ENCODE measurements around the gene PCDHA2.
"Not testable (repeated sequence)": the region's sequence is repeated elsewhere in the genome, so short reads cannot be mapped to it uniquely, and the experiment has no call there.

PCDHA2 gene

DNA sequence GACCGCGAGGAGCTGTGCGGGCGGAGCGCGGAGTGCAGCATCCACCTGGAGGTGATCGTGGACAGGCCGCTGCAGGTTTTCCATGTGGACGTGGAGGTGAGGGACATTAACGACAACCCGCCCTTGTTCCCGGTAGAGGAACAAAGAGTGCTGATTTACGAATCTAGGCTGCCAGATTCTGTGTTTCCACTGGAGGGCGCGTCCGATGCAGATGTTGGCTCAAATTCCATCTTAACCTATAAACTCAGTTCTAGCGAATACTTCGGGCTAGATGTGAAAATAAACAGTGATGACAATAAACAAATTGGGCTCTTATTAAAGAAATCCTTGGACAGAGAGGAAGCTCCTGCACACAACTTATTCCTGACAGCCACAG lies 33.7 kb downstream of the PCDHA2 start:
- Histone ChIP-seq H3K4me3 (ENCODE audit: low read length) (peak overlapping the region; percentile 78), H3K9me3 (ENCODE audit: low read length) (peaks cover 33% of the 10 kb centered on the region), H2AFZ (ENCODE audit: low read depth, low read length) (peak overlapping the region; percentile 80), H3K4me1 (ENCODE audit: insufficient read depth, low read length) (peaks cover 4% of the 10 kb centered on the region), H3K27me3 (ENCODE audit: insufficient read depth, low read length) (no peaks in the 10 kb centered on the region), H3K36me3 (ENCODE audit: insufficient read depth, low read length) (peaks cover 33% of the 10 kb centered on the region)

GRCh38 chr5:140829511-140830501 lies 35.2 kb downstream of the PCDHA2 start:
- H3K4me3 ChIP-seq (ENCODE audit: low read length); H3K27me3 ChIP-seq (ENCODE audit: insufficient read depth, low read length); H3K4me1 ChIP-seq (ENCODE audit: insufficient read depth, low read length); H2AFZ ChIP-seq (ENCODE audit: low read depth, low read length): not testable (repeated sequence)
- Histone ChIP-seq H3K36me3 (ENCODE audit: insufficient read depth, low read length) (peaks cover 32% of the 10 kb centered on the region), H3K9me3 (ENCODE audit: low read length) (peaks cover 38% of the 10 kb centered on the region)

GRCh38 chr5:140833993-140834392 lies 39.3 kb downstream of the PCDHA2 start, which contains the start of gene PCDHA7:
Gene PCDHA7 (plus strand): TSS chr5:140834269. CDS start chr5:140834384, 115 bp downstream.
- H3K4me1 ChIP-seq (ENCODE audit: insufficient read depth, low read length), result peaks cover 4% of the 10 kb centered on the region
- H3K9me3 ChIP-seq (ENCODE audit: low read length), result peaks cover 60% of the 10 kb centered on the region
- no peaks in the 10 kb centered on the region for H3K27me3 ChIP-seq (ENCODE audit: insufficient read depth, low read length)
- H3K36me3 ChIP-seq (ENCODE audit: insufficient read depth, low read length), result peaks cover 52% of the 10 kb centered on the region
- no peak within 1 kb of the TSS for H2AFZ ChIP-seq (ENCODE audit: low read depth, low read length)
- no peak within 1 kb of the TSS for H3K4me3 ChIP-seq (ENCODE audit: low read length)

DNA sequence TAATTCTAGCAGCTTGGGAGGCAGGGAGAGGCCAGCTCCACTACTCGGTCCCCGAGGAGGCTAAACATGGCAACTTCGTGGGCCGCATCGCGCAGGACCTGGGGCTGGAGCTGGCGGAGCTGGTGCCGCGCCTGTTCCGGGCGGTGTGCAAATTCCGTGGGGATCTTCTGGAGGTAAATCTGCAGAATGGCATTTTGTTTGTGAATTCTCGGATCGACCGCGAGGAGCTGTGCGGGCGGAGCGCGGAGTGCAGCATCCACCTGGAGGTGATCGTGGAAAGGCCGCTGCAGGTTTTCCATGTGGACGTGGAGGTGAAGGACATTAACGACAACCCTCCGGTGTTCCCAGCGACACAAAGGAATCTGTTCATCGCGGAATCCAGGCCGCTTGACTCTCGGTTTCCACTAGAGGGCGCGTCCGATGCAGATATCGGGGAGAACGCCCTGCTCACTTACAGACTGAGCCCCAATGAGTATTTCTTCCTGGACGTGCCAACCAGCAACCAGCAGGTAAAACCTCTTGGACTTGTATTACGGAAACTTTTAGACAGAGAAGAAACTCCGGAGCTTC lies 39.9 kb downstream of the PCDHA2 start:
- not testable (repeated sequence) for H2AFZ ChIP-seq (ENCODE audit: low read depth, low read length); H3K4me3 ChIP-seq (ENCODE audit: low read length); H3K27me3 ChIP-seq (ENCODE audit: insufficient read depth, low read length); H3K4me1 ChIP-seq (ENCODE audit: insufficient read depth, low read length)
- H3K9me3 ChIP-seq (ENCODE audit: low read length), result peaks cover 56% of the 10 kb centered on the region
- peaks cover 52% of the 10 kb centered on the region for H3K36me3 ChIP-seq (ENCODE audit: insufficient read depth, low read length)

GRCh38 chr5:140835622-140836510 lies 41.2 kb downstream of the PCDHA2 start:
- Histone ChIP-seq H3K4me3 (ENCODE audit: low read length) (no peak overlapping the region), H3K4me1 (ENCODE audit: insufficient read depth, low read length) (peaks cover 4% of the 10 kb centered on the region), H3K27me3 (ENCODE audit: insufficient read depth, low read length) (no peaks in the 10 kb centered on the region), H2AFZ (ENCODE audit: low read depth, low read length) (no peak overlapping the region), H3K9me3 (ENCODE audit: low read length) (peaks cover 50% of the 10 kb centered on the region), H3K36me3 (ENCODE audit: insufficient read depth, low read length) (peaks cover 41% of the 10 kb centered on the region)

- no peaks in the 10 kb centered on the region for H3K4me1 ChIP-seq (ENCODE audit: insufficient read depth, low read length)
- no peaks in the 10 kb centered on the region for H3K27me3 ChIP-seq (ENCODE audit: insufficient read depth, low read length)
- no peak within 1 kb of the TSS for H2AFZ ChIP-seq (ENCODE audit: low read depth, low read length)
- peaks cover 29% of the 10 kb centered on the region for H3K36me3 ChIP-seq (ENCODE audit: insufficient read depth, low read length)
- H3K9me3 ChIP-seq (ENCODE audit: low read length), result peaks cover 36% of the 10 kb centered on the region
- H3K4me3 ChIP-seq (ENCODE audit: low read length), result peak within 1 kb of the TSS; percentile 39
Observed at GRCh38 chr5:140840978-140841962, 46.6 kb downstream of the PCDHA2 start, which contains the start of gene PCDHA8. Gene PCDHA8 (plus strand): TSS chr5:140841187. CDS start chr5:140841322, 135 bp downstream.

- Histone ChIP-seq H3K4me1 (ENCODE audit: insufficient read depth, low read length) (no peaks in the 10 kb centered on the region), H3K27me3 (ENCODE audit: insufficient read depth, low read length) (no peaks in the 10 kb centered on the region), H3K36me3 (ENCODE audit: insufficient read depth, low read length) (peaks cover 22% of the 10 kb centered on the region), H3K4me3 (ENCODE audit: low read length) (no peak overlapping the region), H3K9me3 (ENCODE audit: low read length) (peaks cover 29% of the 10 kb centered on the region), H2AFZ (ENCODE audit: low read depth, low read length) (no peak overlapping the region)
Observed at GRCh38 chr5:140842798-140843733, 48.4 kb downstream of the PCDHA2 start.

Data from neuron (in vitro differentiated cells).